Loucy (cell line): ENCODE measurements around the gene OR1J4.
"Not testable (repeated sequence)": the region's sequence is repeated elsewhere in the genome, so short reads cannot be mapped to it uniquely, and the experiment has no call there.

Source experiments
- H2AFZ ChIP-seq: fragments of 200-600 bp; sonication (generic); 2 replicates; pipeline ENCODE4 v1.6.0; 2016; ENCODE audit warnings: antibody characterized with exemption, mild to moderate bottlenecking, low read length, moderate library complexity
- H3F3A ChIP-seq: fragments of 200-600 bp; 2 replicates; pipeline ENCODE4 v1.6.0; 2016; ENCODE audit warnings: antibody characterized with exemption, low read depth, mild to moderate bottlenecking
- H3K27me3 ChIP-seq: fragments of 200-600 bp; sonication (generic); 2 replicates; pipeline ENCODE4 v1.6.1; 2014; ENCODE audit warnings: low read length, mild to moderate bottlenecking; ENCODE audit not compliant: insufficient read depth, poor library complexity, severe bottlenecking
- H3K36me3 ChIP-seq: fragments of 200-600 bp; sonication (generic); 2 replicates; pipeline ENCODE4 v1.6.1; 2016; ENCODE audit warnings: low read length; ENCODE audit not compliant: insufficient read depth
- H3K4me1 ChIP-seq: fragments of 200-600 bp; sonication (generic); 2 replicates; pipeline ENCODE4 v1.5.1; 2014; ENCODE audit warnings: low read length, mild to moderate bottlenecking; ENCODE audit not compliant: insufficient read depth, poor library complexity, severe bottlenecking
- H3K4me2 ChIP-seq: fragments of 200-600 bp; sonication (generic); 2 replicates; pipeline ENCODE4 v1.6.0; 2014; ENCODE audit warnings: antibody characterized with exemption, low read length, low read depth, mild to moderate bottlenecking; ENCODE audit not compliant: poor library complexity, severe bottlenecking
- H3K4me3 ChIP-seq: fragments of 200-600 bp; sonication (generic); 2 replicates; pipeline ENCODE4 v1.5.1; 2014; ENCODE audit warnings: low read length, mild to moderate bottlenecking, mixed read lengths; ENCODE audit not compliant: poor library complexity, severe bottlenecking
- H3K79me2 ChIP-seq: fragments of 200-600 bp; sonication (generic); 2 replicates; pipeline ENCODE4 v1.6.1; 2014; ENCODE audit warnings: low read length; ENCODE audit not compliant: insufficient read depth
- H3K9ac ChIP-seq: fragments of 200-600 bp; sonication (generic); 2 replicates; pipeline ENCODE4 v1.6.0; 2014; ENCODE audit warnings: mild to moderate bottlenecking, low read depth, low read length, moderate library complexity; ENCODE audit not compliant: poor library complexity, severe bottlenecking
- H3K9me2 ChIP-seq: fragments of 200-600 bp; sonication (generic); replicated peaks from 2 replicates; pipeline ENCODE4 v1.6.1; 2016; ENCODE audit warnings: low read depth, low read length, mixed read lengths
- H3K9me3 ChIP-seq: fragments of 200-600 bp; sonication (generic); 2 replicates; pipeline ENCODE4 v1.6.1; 2014; ENCODE audit warnings: mild to moderate bottlenecking, antibody characterized with exemption, low read length, low read depth; ENCODE audit not compliant: insufficient read depth
- H4K20me1 ChIP-seq: fragments of 200-600 bp; sonication (generic); 2 replicates; pipeline ENCODE4 v1.6.0; 2014; ENCODE audit warnings: antibody characterized with exemption, low read length, mild to moderate bottlenecking; ENCODE audit not compliant: insufficient read depth, poor library complexity, severe bottlenecking
- CTCF ChIP-seq: fragments of 200-600 bp; sonication (generic); conservative IDR thresholded peaks from 2 replicates; pipeline ENCODE4 v1.5.1; 2014; ENCODE audit warnings: mild to moderate bottlenecking, antibody characterized with exemption, low read length
- EZH2phosphoT487 ChIP-seq: fragments of 200-600 bp; IDR thresholded peaks from 2 replicates; pipeline ENCODE4 v1.6.1; 2018; ENCODE audit warnings: antibody characterized with exemption, mild to moderate bottlenecking, moderate library complexity, borderline replicate concordance

OR1J4 gene

GRCh38 chr9:122536134-122536533 lies 17.2 kb downstream of the OR1J4 start:
- Histone ChIP-seq H3K9me2 (no peaks in the 10 kb centered on the region), H3K4me2 (no peak overlapping the region), H3K36me3 (no peaks in the 10 kb centered on the region), H3F3A (no peaks in the 10 kb centered on the region), H3K4me1 (no peaks in the 10 kb centered on the region), H3K9ac (no peak overlapping the region), H2AFZ (no peak overlapping the region), H4K20me1 (no peaks in the 10 kb centered on the region), H3K9me3 (no peaks in the 10 kb centered on the region), H3K27me3 (no peaks in the 10 kb centered on the region), H3K79me2 (no peaks in the 10 kb centered on the region), H3K4me3 (no peak overlapping the region)
- TF ChIP-seq EZH2phosphoT487 (no peak), CTCF (no peak)

- not testable (repeated sequence) for H3K4me2 ChIP-seq, H3K4me1 ChIP-seq, H2AFZ ChIP-seq, H3F3A ChIP-seq, H3K27me3 ChIP-seq, H4K20me1 ChIP-seq, H3K9me2 ChIP-seq, H3K9me3 ChIP-seq, H3K79me2 ChIP-seq, H3K9ac ChIP-seq, H3K36me3 ChIP-seq, H3K4me3 ChIP-seq
These were observed 18.1 kb downstream of the OR1J4 start for GRCh38 chr9:122537066-122537465.

- Histone ChIP-seq H3K4me2 (no peak overlapping the region), H4K20me1 (no peaks in the 10 kb centered on the region), H3F3A (no peaks in the 10 kb centered on the region), H3K79me2 (no peaks in the 10 kb centered on the region), H3K36me3 (no peaks in the 10 kb centered on the region), H3K27me3 (no peaks in the 10 kb centered on the region), H3K4me3 (no peak overlapping the region), H3K9me2 (no peaks in the 10 kb centered on the region), H2AFZ (no peak overlapping the region), H3K4me1 (no peaks in the 10 kb centered on the region), H3K9ac (no peak overlapping the region), H3K9me3 (no peaks in the 10 kb centered on the region)
- no peak for TF ChIP-seq EZH2phosphoT487
These were observed 19.8 kb downstream of the OR1J4 start for GRCh38 chr9:122538757-122539156.

GRCh38 chr9:122546196-122546595 lies 27.3 kb downstream of the OR1J4 start:
- no peak for TF ChIP-seq EZH2phosphoT487
- TF ChIP-seq CTCF: no peak
- H3K4me1 ChIP-seq: no peaks in the 10 kb centered on the region
- no peak overlapping the region for H3K4me2 ChIP-seq

More at GRCh38 chr9:122546196-122546595, 27.3 kb downstream of the OR1J4 start:
- no peak overlapping the region for H2AFZ ChIP-seq
- H3K9me3 ChIP-seq: no peaks in the 10 kb centered on the region
- no peaks in the 10 kb centered on the region for H3K27me3 ChIP-seq
- H4K20me1 ChIP-seq: no peaks in the 10 kb centered on the region
- no peaks in the 10 kb centered on the region for H3F3A ChIP-seq
- no peaks in the 10 kb centered on the region for H3K79me2 ChIP-seq
- H3K36me3 ChIP-seq: no peaks in the 10 kb centered on the region
- H3K4me3 ChIP-seq: no peak overlapping the region
- no peak overlapping the region for H3K9ac ChIP-seq
- no peaks in the 10 kb centered on the region for H3K9me2 ChIP-seq
